ENCODE measurements around the gene PLXNA2.

GRCh38 chr1:208132287-208132882 lies 111.8 kb downstream of the PLXNA2 start:
- TF ChIP-seq POLR2AphosphoS5 (IDR thresholded peaks at IDR 0.05; ENCODE audit: low read depth, low read length), result no peak
- TF ChIP-seq POLR2A (IDR thresholded peaks at IDR 0.05; ENCODE audit: low read depth, low read length), result no peak

Measured in GM12892 (cell line).